GM19025 (cell line): ENCODE measurements around the gene MPO.

ENCODE experiments used
- ATAC-seq: cut with Tn5 transposase; IDR thresholded peaks from one replicate; pipeline ENCODE4 v1.9.1; 2021; ENCODE audit warnings: mild to moderate bottlenecking, low read depth, moderate library complexity; ENCODE audit not compliant: unreplicated experiment

The MPO gene

GRCh38 chr17:58320570-58321323 is 40.0 kb upstream of the MPO start:
- ATAC-seq: no peak

GRCh38 chr17:58320163-58320558 is 39.4 kb upstream of the MPO start:
- no peak for ATAC-seq

DNA sequence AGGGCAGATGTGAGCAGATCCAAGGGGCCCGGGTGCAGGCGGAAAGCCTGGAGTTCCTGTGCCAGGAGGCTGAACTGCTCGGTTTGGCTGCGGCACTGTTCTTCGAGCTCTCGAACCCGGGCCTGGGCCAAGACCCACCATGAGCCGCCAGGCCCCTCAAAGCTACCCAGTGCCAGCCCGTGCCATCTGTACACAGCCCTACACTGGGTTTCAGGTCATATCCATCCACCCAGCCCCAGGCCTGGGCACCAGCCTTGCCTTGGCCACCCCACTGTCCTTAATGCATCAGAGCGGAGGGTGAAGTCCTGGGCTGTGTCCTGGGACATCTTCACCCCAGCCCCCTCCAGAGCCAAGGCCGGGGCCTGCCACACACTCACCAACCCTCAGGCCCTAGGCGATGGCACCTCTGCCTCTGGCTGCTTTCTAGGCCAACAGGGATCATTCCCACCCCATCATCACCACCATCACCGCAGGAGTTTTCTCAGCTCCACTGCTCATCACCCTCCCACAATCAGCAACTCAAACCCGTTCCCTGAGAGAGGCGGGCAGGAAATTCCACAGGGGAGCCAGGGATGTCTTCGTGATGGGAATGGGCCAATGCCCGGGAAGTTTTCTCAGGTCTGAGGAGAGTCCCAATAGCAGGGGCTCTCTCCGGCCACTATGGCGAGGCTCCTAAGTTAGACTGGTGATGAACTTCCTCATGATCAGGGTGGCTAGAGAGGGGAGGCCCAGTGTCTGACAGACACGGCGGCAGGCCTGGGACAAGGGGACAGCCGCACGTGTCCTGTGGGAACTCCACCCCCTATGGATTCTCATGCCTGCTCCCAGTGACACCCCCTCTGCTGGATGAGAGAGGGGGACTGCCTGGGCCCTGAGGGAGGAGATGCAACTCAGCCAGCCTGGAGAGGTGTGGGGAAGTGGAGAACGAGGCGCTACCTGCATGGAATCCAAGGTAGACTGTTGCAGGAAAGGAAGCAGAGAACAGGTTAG is 38.7 kb upstream of the MPO start:
- no peak for ATAC-seq

GRCh38 chr17:58318627-58319172 is 38.0 kb upstream of the MPO start:
- ATAC-seq: no peak

GRCh38 chr17:58318065-58318481 is 37.3 kb upstream of the MPO start:
- no peak for ATAC-seq

DNA sequence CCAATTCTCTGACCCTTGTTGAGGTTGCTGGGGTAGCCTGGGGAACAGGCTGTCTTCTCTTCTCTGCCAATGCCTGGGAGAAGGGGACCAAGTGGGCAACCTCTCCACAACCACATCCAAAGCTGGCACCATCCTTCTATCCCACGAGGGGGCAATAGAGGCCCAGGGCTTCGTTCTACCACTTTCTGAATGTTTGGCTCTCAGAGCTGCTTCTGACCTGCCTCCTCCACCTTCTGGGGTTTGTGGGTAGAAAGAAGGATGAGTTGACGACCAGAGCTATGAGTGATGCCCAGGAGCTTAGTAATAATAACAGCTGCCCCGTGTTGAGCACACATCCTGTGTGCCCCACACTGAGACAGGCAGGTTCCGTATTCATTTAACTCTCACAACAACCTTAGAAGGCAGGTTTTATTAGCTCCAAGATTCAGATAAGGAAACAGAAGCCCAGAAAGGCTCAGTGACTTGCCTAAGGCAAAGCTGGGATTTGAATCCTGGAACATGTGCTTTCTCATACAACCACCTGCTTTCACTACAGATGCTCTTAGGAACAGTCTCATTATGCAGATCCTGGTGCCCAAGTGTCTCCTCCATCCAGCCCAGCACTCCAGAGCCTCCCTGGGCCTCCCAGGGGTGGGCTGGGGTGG is 36.8 kb upstream of the MPO start:
- no peak for ATAC-seq

- no peak for ATAC-seq
These were observed 35.7 kb upstream of the MPO start for GRCh38 chr17:58316260-58316960.

- ATAC-seq: no peak
These were observed 35.0 kb upstream of the MPO start for GRCh38 chr17:58315750-58316149.

- no peak for ATAC-seq
These were observed 34.6 kb upstream of the MPO start for GRCh38 chr17:58315281-58315711.

- ATAC-seq: no peak
These were observed 33.9 kb upstream of the MPO start for GRCh38 chr17:58314706-58315015.

GRCh38 chr17:58313815-58314705 is 33.3 kb upstream of the MPO start:
- no peak for ATAC-seq

GRCh38 chr17:58312829-58313228 is 32.1 kb upstream of the MPO start:
- no peak for ATAC-seq

DNA sequence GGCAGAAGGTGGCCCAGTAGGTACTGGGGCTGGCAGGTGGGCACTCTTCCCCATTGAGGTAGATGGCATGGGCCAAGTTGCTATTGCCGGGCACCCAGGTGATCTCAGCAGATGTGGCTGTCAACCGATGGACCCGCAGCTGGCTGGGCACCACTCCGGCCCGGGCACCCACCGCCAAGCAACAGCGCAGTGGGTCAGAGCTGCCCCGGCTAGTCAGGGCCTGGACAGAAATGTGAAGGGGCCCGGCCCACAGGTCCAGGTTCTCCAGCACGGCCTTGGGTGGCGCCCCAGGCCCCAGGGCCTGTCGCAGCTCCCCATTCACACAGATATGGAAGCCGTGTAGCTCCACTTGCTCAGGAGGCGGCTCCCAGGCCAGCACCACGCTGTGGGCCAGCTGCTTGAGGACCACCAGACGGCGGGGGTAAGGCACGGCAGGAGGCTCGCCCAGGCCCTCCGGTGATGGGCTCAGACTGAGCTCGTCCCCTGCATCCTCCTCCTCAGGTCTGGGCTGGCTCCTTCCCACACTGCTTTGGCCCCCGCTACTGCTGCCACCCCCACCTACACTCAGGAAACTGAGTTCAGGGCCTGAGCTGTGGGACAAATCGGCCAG is 31.4 kb upstream of the MPO start:
- ATAC-seq: no peak

DNA sequence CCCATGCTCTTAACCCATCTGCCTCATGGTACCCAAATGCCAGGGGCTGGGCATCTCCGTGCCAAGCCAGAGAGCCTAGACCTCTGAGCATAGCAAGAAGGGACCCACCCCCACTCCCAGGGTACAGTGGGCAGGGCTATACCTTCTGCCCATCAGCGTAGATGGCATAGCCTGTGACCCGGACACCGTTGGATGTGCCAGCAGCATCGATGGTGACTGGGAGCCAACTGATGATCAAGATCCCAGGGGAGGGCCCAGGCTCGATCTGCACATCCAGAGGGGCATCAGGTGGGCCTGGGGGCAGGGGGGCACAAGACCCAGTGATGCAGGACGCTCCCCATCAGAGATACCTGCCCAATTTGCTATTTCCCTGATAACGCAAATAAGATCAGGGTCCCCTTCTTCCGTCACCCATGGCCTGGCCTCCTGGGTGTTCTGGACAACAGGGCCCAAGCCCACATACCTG is 30.7 kb upstream of the MPO start:
- ATAC-seq: no peak

GRCh38 chr17:58310511-58311428 is 30.0 kb upstream of the MPO start:
- no peak for ATAC-seq

DNA sequence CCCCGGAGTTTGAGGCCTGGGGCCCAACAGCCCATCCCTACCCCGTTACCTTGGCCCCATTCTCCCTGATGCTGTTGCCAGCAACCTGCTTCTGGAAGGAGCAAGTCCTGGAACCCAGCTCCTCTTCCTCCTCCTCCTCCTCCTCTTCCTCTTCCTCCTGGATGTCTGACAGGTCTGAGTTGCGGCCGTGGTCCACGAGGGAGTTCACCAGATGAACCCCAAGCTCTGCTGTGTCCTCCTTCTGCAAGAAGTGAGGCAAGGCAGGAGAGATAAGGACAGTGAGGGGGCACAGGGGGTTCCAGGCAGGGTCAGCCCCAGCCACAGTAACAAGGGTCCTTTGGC is 29.2 kb upstream of the MPO start:
- ATAC-seq: no peak

- no peak for ATAC-seq
These were observed 28.5 kb upstream of the MPO start for GRCh38 chr17:58308985-58309917.
